ENCODE data around the gene NFATC1.
"Not testable (repeated sequence)": the region's sequence is repeated elsewhere in the genome, so short reads cannot be mapped to it uniquely, and the experiment has no call there.

NFATC1 gene

DNA sequence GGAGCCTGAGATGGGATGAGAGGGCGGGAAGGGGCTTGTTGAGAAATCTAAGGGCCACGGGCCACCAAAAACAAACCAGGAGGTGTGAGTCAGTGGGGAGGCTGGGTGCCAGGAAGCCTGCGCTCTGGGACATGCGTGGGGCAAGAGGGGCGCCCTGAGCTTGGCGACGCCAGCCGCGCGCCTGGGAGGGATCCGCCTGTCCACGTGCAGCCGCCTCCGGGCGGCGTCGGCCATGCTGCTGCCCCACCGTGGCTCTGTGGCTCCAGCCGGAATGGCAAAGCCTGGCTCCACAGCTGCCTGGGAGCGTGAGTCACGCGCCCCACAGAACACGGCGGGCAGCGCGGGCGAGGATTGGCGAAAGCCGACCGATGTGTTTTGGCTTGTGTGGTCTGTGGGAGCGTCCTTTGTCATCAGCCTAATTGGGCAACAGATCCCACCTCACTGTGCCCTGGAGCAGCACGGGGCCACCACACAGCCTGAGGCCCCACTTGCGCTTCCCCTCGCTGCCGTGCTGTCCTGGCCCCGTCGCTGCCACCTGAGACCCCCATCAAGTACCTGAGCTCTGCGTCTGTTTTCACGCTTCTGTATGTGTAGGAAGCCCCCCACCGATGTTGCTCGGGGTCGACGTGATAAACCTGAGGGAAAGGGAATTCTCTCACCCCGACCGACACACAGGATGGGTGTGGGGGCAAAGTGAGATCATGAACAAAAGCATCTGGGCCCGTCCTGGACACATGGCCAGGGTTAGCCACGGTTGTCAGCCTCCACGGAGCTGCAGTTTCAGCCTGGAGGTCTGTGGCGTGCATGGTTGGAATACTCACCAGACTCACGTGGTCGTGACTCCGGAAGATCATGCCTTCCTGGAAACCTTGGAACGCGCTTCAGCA, 80.5 kb downstream of the NFATC1 start:
- Histone ChIP-seq H3K4me3 (ENCODE audit: low read depth, low read length) (no peak overlapping the region), H3K9me3 (ENCODE audit: control insufficient read depth, insufficient read depth, low read length) (no peaks in the 10 kb centered on the region), H3K36me3 (ENCODE audit: control insufficient read depth, insufficient read depth, low read length) (no peaks in the 10 kb centered on the region), H3K27me3 (ENCODE audit: control insufficient read depth, insufficient read depth, low read length) (no peaks in the 10 kb centered on the region), H3K4me1 (ENCODE audit: control insufficient read depth, insufficient read depth, low read length) (no peaks in the 10 kb centered on the region), H3K9ac (ENCODE audit: low read depth, low read length) (no peak overlapping the region)

DNA sequence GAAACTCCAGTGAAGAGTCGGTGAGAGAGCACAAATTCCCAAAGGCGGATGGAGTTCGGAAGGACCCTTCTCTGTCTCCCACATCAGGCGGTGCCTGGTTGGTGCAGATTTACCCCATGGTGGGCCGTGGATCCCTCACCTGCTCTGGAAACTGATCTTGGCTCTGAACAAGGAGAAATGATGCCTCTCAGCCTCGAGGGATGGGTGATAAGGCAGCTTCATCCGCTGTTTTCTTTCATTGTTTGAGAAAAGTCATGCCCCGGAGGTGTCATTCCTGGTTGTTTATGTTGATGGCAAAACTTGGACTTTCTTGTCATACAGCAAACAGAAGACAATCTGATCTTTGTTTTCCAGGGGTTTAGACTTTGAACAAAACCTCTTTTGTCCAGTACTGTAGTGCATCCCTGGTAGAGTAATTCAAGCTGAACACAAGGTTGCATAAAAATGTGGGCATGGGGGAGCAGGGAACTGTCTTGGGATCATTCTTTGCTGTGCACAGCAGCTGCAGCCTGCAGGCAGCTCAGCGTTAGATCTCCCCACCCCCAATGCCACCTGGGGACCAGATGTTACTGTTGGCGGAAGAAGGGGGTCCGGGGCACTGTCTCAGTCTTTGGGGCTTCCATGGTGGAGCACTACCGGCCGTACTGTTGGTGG, 81.3 kb downstream of the NFATC1 start:
- no peak overlapping the region for H3K4me3 ChIP-seq (ENCODE audit: low read depth, low read length)
- H3K4me1 ChIP-seq (ENCODE audit: control insufficient read depth, insufficient read depth, low read length): no peaks in the 10 kb centered on the region
- no peaks in the 10 kb centered on the region for H3K36me3 ChIP-seq (ENCODE audit: control insufficient read depth, insufficient read depth, low read length)
- no peaks in the 10 kb centered on the region for H3K27me3 ChIP-seq (ENCODE audit: control insufficient read depth, insufficient read depth, low read length)
- no peaks in the 10 kb centered on the region for H3K9me3 ChIP-seq (ENCODE audit: control insufficient read depth, insufficient read depth, low read length)
- no peak overlapping the region for H3K9ac ChIP-seq (ENCODE audit: low read depth, low read length)

DNA sequence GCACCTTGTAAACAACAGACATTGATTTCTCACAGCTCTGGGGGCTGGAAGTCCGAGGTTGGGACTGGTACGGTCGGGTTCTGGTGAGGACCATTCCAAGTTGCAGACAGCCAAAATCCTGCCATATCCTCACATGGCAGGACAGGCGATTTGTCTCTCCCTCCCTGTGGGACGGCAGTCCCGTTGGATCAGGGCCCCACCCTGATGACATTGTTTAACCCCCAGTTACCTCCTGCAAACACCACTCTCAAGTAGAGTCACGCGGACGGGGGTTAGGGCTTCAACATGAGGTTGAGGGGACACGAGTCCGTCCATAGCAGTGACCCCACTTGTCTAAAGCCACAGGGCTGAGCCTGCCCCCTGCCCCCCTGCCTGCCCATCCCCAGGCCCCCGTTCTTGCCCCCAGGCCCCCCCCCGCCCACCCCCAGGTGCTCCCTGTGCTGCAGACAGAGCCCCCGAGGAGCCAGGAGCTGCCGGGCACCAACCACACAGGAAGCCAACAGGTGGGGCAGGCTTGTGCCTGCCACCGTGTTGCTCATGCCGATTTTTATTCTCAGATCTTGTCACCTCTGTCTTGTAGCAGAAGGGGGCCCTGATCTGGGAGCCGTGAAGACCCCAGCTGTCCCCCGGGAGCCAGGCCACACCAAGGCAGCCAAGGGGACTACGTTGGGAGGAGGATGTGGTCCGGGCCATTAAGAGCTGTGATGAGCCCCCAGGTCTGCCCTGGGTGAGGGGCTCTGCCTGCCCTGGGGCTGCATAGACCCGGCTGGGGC, 82.2 kb downstream of the NFATC1 start:
- H3K9me3 ChIP-seq (ENCODE audit: control insufficient read depth, insufficient read depth, low read length): no peaks in the 10 kb centered on the region
- no peak overlapping the region for H3K4me3 ChIP-seq (ENCODE audit: low read depth, low read length)
- H3K9ac ChIP-seq (ENCODE audit: low read depth, low read length): no peak overlapping the region
- no peaks in the 10 kb centered on the region for H3K36me3 ChIP-seq (ENCODE audit: control insufficient read depth, insufficient read depth, low read length)
- no peaks in the 10 kb centered on the region for H3K27me3 ChIP-seq (ENCODE audit: control insufficient read depth, insufficient read depth, low read length)
- no peaks in the 10 kb centered on the region for H3K4me1 ChIP-seq (ENCODE audit: control insufficient read depth, insufficient read depth, low read length)

DNA sequence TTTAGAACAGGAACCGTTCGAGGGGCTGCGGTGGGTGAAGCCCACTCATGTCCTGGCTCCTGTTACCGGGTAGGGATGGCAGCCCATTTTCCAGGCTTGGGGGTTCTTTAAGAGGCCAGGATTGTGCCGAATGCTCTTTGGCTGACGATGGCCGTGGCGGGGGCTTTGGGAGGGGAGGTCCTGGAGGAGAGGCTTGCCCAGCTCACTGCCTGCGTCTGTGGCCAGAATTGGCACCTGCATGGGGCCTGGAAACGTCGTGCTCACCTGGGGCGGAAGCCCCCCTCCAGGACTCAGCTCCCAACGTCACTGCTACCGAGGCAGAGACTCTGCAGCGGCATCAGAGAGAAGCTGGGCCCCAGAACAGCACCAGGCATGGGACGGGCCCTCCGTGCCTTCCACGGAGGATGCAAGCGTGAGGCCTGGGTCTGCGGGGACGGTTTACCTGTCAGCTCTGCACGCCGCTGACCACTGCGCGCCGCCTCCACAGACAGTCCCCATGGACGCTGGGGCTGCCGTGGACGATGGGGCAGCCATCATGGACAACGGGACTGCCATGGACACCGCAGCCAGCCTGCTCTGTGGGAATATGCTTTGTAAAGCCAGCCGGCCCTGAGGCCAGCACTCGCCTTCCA, 82.9 kb downstream of the NFATC1 start:
- Histone ChIP-seq H3K4me3 (ENCODE audit: low read depth, low read length) (no peak overlapping the region), H3K9ac (ENCODE audit: low read depth, low read length) (no peak overlapping the region), H3K36me3 (ENCODE audit: control insufficient read depth, insufficient read depth, low read length) (no peaks in the 10 kb centered on the region), H3K9me3 (ENCODE audit: control insufficient read depth, insufficient read depth, low read length) (no peaks in the 10 kb centered on the region), H3K4me1 (ENCODE audit: control insufficient read depth, insufficient read depth, low read length) (no peaks in the 10 kb centered on the region), H3K27me3 (ENCODE audit: control insufficient read depth, insufficient read depth, low read length) (no peaks in the 10 kb centered on the region)

DNA sequence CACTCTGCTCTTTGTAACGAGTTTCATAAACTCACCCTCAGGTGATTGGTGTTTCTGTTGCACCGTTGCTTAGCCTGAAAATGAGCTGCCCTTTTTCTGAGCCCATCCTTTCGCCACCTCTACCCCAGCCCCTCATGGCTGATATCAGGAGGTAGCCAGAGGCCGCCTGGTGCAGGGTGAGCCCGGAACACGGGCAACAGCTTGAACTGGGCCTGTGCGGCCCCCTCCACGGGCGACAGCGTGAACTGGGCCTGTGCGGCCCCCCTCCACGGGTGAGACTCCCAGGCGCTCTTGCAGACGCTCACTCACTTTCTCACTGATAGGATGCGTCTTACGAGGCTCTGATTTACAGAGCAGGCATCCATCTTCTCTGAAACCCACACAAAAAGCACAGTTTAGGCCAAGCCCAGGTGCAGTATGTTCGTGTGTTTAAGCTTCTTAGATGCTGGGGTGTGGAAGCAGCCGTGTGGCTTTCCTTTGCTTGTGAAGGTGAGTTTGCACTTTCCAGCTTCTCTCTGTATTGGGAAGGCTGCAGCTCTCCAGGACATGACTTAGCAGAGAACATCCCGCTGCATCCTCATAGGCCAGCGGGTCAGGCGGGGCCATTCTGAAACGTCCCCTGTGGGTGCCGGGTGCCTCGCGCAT, 83.5 kb downstream of the NFATC1 start:
- H3K36me3 ChIP-seq (ENCODE audit: control insufficient read depth, insufficient read depth, low read length): no peaks in the 10 kb centered on the region
- H3K4me3 ChIP-seq (ENCODE audit: low read depth, low read length): no peak overlapping the region
- no peaks in the 10 kb centered on the region for H3K9me3 ChIP-seq (ENCODE audit: control insufficient read depth, insufficient read depth, low read length)
- no peaks in the 10 kb centered on the region for H3K4me1 ChIP-seq (ENCODE audit: control insufficient read depth, insufficient read depth, low read length)
- H3K9ac ChIP-seq (ENCODE audit: low read depth, low read length): no peak overlapping the region
- H3K27me3 ChIP-seq (ENCODE audit: control insufficient read depth, insufficient read depth, low read length): no peaks in the 10 kb centered on the region

DNA sequence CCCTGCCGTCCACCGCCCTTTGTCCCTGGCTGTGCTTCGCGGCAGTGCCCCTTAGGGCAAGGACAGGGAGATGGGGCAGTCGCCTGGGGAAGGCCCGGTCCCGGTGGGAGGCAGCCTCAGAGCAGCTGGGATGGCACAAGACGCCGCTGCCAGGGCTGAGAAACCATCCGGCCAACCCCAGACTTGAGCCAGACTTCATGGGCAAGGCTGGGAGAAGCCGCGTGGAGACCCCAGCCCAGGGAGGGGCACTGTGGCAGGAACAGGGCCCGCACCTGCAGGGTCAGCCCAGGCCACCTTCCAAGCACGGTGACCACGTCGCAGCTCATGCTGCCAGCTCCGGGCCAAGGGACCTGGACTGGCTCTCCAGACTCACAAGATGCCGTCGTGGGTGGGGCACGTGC, 84.0 kb downstream of the NFATC1 start:
- Histone ChIP-seq H3K36me3 (ENCODE audit: control insufficient read depth, insufficient read depth, low read length) (no peaks in the 10 kb centered on the region), H3K27me3 (ENCODE audit: control insufficient read depth, insufficient read depth, low read length) (no peaks in the 10 kb centered on the region), H3K4me1 (ENCODE audit: control insufficient read depth, insufficient read depth, low read length) (no peaks in the 10 kb centered on the region), H3K9ac (ENCODE audit: low read depth, low read length) (no peak overlapping the region), H3K9me3 (ENCODE audit: control insufficient read depth, insufficient read depth, low read length) (no peaks in the 10 kb centered on the region), H3K4me3 (ENCODE audit: low read depth, low read length) (no peak overlapping the region)

DNA sequence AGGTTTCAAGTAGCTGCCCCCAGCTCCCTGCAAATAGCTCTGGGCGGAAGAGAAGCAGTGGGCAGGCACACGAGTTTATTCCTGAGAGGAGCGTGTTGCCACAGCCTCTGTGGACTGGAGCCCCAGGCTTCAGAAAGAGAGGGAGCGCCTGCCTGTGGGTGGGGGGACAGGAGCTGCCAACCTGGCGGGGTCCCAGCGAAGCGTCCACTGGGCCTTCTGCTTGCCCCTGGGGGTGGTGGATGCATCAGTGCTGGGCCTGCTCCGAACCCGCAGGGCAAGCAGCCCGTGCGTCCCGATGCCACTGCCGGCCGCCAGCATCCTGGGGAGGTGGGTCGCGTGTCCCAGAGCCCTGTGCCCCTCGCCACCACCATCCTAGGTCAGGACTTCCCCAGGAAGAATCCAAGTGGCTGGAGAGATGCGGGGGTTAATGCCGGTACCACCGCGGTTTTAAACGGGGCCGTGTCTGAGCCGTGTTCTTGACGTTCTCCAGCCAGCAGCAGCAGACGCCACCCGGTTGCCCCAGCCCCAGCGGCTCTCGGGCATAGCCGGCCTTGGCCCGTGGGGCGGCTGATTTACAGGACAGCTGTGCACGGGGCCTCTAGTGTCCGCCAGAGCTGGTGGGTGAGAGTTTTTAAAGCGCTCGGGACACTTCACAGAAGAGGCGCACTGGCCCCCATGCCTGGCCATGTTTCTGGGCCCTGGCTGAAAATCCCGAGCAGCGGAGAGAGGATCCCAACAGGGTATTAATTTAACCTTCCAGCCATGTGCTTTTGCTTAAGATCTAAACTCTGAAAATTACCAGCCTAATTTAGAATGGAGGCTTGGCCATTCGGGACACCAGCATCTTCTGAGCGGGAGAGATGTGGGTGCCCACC, 84.7 kb downstream of the NFATC1 start:
- Histone ChIP-seq H3K4me1 (ENCODE audit: control insufficient read depth, insufficient read depth, low read length) (no peaks in the 10 kb centered on the region), H3K36me3 (ENCODE audit: control insufficient read depth, insufficient read depth, low read length) (no peaks in the 10 kb centered on the region), H3K27me3 (ENCODE audit: control insufficient read depth, insufficient read depth, low read length) (no peaks in the 10 kb centered on the region), H3K9ac (ENCODE audit: low read depth, low read length) (no peak overlapping the region), H3K9me3 (ENCODE audit: control insufficient read depth, insufficient read depth, low read length) (no peaks in the 10 kb centered on the region), H3K4me3 (ENCODE audit: low read depth, low read length) (no peak overlapping the region)

DNA sequence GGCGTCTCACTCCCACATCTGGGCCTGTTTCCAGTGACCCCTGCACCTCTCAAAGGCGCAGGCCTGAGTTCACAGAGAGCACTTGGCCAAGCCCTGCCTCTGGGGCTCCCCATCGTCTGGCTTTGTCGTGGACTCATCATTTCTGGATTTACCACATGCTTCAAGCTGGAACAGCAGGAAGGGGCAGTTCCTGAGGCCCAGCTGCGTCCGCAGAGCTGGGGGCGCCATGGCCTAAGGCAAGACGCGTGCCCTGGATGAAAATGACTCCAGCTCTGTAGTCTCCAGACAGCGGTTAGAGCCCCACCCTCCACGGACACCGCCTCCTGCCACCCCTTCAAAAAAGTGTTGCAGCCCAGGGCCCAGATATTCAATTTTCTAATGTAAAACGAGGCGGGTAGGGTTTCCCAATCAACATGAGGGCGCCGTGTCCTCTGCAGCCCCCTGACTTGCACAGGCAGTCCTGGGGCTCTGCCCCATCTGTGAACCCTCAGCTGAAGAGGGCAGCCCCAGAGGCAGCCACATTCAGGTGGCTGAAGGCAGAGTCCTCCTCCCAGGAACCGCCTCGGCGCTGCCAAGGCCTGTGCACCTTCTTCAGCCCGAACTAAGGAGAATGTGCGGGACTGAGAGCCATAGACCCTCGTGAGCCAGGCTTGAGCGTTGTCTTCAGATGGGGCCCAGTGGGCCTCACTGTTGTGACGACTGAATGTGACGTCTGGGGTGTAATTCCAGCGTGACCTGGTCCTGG, 85.5 kb downstream of the NFATC1 start:
- Histone ChIP-seq H3K36me3 (ENCODE audit: control insufficient read depth, insufficient read depth, low read length) (no peaks in the 10 kb centered on the region), H3K27me3 (ENCODE audit: control insufficient read depth, insufficient read depth, low read length) (no peaks in the 10 kb centered on the region), H3K4me3 (ENCODE audit: low read depth, low read length) (no peak overlapping the region), H3K4me1 (ENCODE audit: control insufficient read depth, insufficient read depth, low read length) (no peaks in the 10 kb centered on the region), H3K9me3 (ENCODE audit: control insufficient read depth, insufficient read depth, low read length) (no peaks in the 10 kb centered on the region), H3K9ac (ENCODE audit: low read depth, low read length) (no peak overlapping the region)

DNA sequence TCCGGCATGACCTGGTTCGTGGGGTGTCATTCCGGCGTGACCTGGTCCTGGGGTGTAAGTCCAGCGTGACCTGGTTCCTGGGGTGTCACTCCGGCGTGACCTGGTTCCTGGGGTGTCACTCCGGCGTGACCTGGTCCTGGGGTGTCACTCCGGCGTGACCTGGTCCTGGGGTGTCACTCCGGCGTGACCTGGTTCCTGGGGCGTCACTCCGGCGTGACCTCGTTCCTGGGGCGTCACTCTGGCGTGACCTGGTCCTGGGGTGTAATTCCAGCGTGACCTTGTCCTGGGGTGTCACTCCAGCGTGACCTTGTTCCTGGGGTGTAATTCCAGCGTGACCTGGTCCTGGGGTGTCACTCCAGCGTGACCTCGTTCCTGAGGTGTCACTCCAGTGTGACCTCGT, 87.7 kb downstream of the NFATC1 start:
- not testable (repeated sequence) for H3K4me3 ChIP-seq (ENCODE audit: low read depth, low read length); H3K9me3 ChIP-seq (ENCODE audit: control insufficient read depth, insufficient read depth, low read length); H3K27me3 ChIP-seq (ENCODE audit: control insufficient read depth, insufficient read depth, low read length); H3K4me1 ChIP-seq (ENCODE audit: control insufficient read depth, insufficient read depth, low read length); H3K36me3 ChIP-seq (ENCODE audit: control insufficient read depth, insufficient read depth, low read length); H3K9ac ChIP-seq (ENCODE audit: low read depth, low read length)

DNA sequence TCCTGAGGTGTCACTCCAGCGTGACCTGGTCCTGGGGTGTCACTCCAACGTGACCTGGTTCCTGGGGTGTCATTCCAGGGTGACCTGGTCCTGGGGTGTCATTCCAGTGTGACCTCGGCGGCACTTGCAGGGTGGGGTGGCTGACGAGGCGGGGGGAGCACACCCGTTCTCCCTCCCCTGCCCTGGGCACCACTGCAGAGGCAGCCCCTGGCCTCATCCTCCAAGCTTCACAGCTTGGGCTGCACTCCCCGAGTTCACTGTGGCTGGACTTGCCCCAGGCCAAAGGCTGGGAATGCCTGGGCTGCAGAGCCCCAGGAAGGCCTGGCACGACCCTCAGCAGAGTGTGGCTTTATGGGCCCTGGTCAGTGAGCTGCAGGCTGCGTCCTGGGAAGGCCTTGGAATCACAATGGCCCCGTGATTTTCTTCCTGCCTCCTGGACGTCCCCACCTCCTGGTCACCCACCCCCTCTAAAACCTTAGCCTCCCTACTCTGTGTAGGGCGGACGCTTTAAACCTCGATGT, 88.3 kb downstream of the NFATC1 start:
- H3K4me3 ChIP-seq (ENCODE audit: low read depth, low read length): no peak overlapping the region
- H3K9me3 ChIP-seq (ENCODE audit: control insufficient read depth, insufficient read depth, low read length): no peaks in the 10 kb centered on the region
- no peak overlapping the region for H3K9ac ChIP-seq (ENCODE audit: low read depth, low read length)
- no peaks in the 10 kb centered on the region for H3K4me1 ChIP-seq (ENCODE audit: control insufficient read depth, insufficient read depth, low read length)
- no peaks in the 10 kb centered on the region for H3K27me3 ChIP-seq (ENCODE audit: control insufficient read depth, insufficient read depth, low read length)
- H3K36me3 ChIP-seq (ENCODE audit: control insufficient read depth, insufficient read depth, low read length): peaks cover 6% of the 10 kb centered on the region

Measured in iPS-15b (cell line).